GM12801 (cell line): ENCODE data around the gene ADCY6.

Experiments used
- TF ChIP-seq, protein P1 (sequence below): IDR thresholded peaks from one replicate; pipeline ENCODE4 v1.5.1; 2011; ENCODE audit warnings: control low read depth; ENCODE audit not compliant: insufficient read length; ENCODE audit errors: extremely low read depth

The ADCY6 gene

DNA sequence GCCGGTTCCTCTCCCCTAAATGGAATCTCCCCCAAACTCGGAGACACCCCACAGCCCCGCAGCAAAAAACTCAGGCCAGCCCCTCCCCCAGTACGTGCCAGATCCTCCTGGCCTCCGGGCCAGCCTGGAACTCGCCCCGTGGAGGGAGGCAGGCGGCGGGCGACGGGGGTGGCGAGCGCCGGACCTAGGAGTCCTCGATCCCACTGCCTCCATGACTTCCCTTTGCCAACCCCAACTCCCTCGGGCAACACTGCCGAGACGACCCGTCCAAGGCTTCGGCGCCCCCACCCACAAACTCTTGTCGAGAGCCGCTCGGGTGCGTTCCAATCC is 400 bp downstream of the ADCY6 start:
- TF ChIP-seq, protein P1, sequence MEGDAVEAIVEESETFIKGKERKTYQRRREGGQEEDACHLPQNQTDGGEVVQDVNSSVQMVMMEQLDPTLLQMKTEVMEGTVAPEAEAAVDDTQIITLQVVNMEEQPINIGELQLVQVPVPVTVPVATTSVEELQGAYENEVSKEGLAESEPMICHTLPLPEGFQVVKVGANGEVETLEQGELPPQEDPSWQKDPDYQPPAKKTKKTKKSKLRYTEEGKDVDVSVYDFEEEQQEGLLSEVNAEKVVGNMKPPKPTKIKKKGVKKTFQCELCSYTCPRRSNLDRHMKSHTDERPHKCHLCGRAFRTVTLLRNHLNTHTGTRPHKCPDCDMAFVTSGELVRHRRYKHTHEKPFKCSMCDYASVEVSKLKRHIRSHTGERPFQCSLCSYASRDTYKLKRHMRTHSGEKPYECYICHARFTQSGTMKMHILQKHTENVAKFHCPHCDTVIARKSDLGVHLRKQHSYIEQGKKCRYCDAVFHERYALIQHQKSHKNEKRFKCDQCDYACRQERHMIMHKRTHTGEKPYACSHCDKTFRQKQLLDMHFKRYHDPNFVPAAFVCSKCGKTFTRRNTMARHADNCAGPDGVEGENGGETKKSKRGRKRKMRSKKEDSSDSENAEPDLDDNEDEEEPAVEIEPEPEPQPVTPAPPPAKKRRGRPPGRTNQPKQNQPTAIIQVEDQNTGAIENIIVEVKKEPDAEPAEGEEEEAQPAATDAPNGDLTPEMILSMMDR: no peak

DNA sequence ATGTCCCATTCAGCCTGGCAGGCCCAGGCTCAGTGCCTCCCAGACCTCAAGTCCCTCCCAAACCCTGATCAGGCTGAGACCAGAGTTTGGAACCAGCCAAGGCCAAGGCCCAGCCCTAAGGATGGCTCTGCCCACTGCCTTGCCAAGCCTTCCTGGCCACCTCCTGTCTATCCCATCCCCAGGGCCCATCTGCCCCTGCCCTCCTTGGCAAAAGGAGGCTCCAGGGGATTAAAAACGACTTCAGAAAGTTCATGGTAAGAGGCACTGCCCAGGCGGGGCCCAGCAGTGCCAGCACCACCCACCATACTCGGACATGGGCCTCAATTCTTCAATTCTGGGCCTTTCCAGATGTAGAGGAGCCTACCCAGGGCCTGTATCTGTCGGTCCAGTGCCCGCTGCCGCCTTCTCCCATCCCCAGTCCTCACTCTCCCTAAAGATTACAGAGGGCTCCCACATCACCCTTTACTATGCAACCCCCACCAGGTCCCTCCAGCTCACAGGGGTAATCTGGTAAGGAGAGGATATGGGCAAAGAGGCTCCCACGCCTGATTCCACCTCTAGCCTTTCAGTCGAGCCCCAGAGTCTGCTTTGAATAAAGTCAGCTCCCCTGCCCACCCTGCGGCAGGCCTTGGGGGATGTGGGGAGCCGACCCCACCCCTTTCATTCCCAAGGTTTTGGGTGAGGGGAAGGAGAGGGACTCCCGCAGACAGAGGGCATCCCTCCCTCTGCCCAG is 932 bp downstream of the ADCY6 start:
- TF ChIP-seq, protein P1: no peak

DNA sequence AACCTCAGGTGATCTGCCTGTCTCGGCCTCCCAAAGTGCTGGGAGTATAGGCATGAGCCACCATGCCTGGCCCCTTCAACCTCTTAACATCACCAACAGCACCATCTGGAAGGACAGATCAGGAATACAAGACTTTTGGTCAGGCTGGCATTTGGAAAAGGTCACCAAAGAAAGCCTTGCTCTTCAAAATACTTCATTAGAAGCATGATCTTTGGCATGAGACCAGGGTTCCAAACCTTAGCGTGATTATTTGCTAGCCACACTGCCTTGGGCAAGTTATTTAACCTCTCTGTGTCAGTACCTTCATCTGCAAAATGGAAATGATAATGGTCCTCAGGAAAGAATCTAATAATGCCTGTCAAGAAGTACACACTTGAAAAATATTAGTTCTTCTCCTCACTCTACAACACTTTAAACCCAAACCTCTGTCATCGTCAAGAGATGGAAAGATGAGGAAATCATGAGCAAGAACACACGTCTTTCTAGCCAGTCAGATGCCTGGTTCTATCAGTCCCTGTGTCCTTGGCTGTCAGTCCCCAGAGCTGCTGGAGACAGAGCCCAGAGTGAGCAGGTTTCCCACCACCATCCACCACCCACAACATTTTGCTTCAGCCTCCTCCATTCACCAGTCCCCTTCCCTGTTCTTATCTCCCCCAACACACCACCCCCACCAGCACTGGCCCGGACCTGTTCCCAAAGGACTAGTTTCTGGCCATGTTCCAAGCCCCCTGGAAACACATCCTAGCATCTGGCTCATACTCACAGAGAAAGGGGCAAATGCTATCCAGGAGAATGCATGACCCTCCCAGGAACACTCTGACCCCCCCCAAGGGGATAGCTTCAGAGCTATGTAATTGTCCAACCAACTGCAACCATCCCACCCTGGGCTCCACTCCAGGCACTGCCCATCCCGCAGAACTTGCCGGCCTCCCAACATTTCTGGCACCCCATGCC is 2.0 kb downstream of the ADCY6 start:
- TF ChIP-seq, protein P1: no peak

DNA sequence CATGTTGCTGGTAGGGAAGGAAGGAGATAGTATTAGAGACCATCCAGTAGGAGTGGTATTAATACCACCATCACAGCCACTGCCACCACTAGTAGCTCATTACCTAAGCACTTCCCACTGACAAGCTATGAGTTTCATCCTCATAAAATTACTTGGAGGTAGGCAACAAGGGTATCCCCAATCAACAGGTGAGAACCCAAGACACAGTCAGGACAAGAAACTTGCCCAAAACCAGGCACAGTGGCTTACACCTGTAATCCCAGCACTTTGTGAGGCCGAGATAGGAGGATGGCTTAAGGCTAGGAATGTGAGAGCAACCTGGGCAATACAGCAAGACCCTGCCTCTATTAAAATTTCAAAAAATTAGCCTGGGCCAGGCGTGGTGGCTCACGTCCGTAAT is 5.5 kb downstream of the ADCY6 start:
- TF ChIP-seq, protein P1: no peak

DNA sequence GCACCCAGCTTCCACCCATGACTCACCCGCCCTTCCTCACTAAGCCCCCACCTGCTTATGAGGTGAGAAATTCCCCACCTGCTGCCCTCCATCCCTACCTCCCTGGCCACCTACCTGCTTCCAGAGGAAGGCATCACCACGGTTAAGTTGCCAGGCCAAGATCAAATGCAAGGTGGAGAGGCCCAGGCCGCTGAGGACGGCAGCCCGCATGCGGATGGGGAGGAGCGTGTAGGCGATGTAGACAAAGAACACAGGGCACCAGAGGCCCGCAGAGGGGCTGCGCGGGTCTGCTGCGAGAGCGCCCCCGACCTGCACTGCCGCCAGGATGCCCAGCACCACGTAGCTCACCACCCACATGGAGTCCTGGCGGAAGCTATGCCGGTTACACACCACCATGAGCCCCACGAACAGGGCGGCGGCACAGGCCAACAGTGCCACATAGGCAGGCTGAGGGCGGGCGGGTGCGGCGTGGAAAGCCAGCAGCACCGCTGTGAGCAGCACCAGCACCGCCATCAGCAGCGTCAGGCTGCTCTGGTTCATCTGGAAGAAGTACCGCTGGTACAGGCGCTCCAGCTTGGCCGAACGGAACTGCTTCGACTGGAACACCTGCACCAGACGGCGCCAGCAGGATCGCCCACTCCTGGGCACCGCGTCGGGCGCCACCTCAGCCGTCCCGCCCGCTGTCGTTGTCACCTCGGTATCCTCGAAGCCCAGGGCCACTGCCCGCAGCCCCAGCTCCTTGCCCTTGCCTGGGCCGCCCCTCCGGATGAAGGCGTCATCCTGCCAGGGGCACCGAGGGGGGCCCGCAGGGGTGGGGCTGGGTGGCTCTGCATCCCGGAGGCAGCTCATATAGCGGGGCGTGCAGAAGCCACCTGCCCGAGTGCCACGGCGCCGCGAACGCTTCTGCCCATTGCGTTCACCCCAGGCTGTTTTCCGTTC is 6.2 kb downstream of the ADCY6 start:
- TF ChIP-seq, protein P1: no peak

DNA sequence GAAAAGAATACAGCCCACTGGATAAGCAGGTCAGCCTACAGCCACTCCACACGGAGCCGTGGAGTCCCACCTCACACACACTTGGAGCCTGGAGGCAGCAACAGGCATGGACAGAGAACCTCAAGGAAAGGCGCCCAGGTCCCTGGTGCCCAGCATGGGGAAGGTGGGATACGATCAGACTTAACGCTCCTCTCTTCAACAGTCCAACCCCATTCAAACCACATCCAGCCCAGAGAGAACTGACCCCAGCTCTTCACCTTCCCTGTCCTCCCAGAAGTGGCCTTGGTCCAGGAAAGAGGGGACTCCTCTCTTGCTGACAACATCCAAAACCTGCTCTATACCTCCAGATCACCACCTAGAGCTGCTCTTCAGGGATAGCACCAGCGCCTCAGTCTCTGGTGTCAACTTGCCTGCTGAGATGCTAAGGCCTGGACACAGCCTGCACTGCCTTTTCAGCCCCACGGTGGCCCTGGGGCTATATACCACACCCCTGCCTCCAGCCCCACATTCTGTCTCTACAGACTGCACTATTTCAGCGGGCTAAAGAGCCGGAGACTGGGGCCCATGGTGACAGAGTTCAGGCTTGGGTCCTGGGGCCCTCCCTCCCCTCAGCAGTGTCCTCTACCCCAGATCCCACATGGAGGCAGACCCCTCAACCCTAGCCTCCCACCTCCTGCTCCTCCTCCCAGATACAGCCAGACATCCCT is 7.0 kb downstream of the ADCY6 start:
- TF ChIP-seq, protein P1: no peak
